Measurements from ENCODE around the gene EXOC3L1. TPM values are rescaled to one million over a fixed set of nuclear protein-coding genes. Genes with fewer than 3 reads are reported as not detected.

The EXOC3L1 gene
- total and polyA plus RNA-seq, 11 donors: 1.9 to 9.1 (median 3.2) TPM

- Histone ChIP-seq H3K4me1 (peaks cover under 1 to 60% (median 51%) of the 10 kb centered on the region in 12 donors), H3K36me3 (no peaks in the 10 kb centered on the region), H3K9me3 (no peaks in the 10 kb centered on the region), H3K27me3 (peaks cover 0 to 36% (median 2%) of the 10 kb centered on the region in 9 donors), H3K4me3 (peak overlapping the region; percentile 1 to 71 (median 57)), H3K27ac (peak overlapping the region; percentile 89 to 98 (median 95))
- 7 to 16% (median 8%) methylated on average over 24 of the region's 24 CpGs for WGBS, 4 donors
- TF ChIP-seq POLR2A (IDR thresholded peaks at IDR 0.05): no peak
- TF ChIP-seq, protein P1, sequence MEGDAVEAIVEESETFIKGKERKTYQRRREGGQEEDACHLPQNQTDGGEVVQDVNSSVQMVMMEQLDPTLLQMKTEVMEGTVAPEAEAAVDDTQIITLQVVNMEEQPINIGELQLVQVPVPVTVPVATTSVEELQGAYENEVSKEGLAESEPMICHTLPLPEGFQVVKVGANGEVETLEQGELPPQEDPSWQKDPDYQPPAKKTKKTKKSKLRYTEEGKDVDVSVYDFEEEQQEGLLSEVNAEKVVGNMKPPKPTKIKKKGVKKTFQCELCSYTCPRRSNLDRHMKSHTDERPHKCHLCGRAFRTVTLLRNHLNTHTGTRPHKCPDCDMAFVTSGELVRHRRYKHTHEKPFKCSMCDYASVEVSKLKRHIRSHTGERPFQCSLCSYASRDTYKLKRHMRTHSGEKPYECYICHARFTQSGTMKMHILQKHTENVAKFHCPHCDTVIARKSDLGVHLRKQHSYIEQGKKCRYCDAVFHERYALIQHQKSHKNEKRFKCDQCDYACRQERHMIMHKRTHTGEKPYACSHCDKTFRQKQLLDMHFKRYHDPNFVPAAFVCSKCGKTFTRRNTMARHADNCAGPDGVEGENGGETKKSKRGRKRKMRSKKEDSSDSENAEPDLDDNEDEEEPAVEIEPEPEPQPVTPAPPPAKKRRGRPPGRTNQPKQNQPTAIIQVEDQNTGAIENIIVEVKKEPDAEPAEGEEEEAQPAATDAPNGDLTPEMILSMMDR (IDR thresholded peaks at IDR 0.05): peak; percentile 41 to 65 (median 58)
- peak in 2 of 4 donors; percentile 0 to 8 for ATAC-seq
- peak in 1 of 5 donors; percentile 72 for DNase-seq
- intact Hi-C loops (cut with DNase I): loop anchor here in 3 of 10 donors (5.0 to 10.0 kb wide), 2 partner anchors 55 to 78 kb away; partner anchors contain the start of genes FHOD1 (in 2 of the 3) and SLC9A5 (in 2 of the 3)
Observed at GRCh38 chr16:67169642-67170167, 20.2 kb downstream of the EXOC3L1 start.

DNA sequence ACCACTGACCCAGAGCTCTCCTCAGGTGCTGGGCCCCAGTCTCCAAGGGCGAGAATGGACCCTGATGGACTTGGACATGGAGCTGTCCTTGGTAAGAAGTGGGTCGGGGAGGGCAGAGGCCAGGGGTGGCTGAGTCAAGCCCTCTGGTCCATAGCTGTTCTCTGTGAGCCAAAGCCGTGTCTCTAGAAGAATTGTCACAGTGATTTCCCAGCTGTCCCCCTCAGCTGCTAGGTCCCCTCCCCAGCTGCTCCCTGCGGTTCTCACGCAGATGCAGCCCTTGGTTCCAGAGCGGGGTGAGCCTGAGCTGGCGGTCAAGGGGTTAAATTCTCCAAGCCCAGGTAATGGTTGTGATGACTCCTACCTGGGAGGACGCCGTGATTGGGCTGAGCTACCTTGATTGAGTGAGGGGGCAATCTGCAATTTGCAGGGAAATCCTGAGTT is 20.9 kb downstream of the EXOC3L1 start:
- TF ChIP-seq, protein P1 (IDR thresholded peaks at IDR 0.05): no peak
- no peak for TF ChIP-seq POLR2A (IDR thresholded peaks at IDR 0.05)
- no peak overlapping the region for H3K4me3 ChIP-seq
- H3K4me1 ChIP-seq: peaks cover 0 to 60% (median 50%) of the 10 kb centered on the region in 12 donors

GRCh38 chr16:67167588-67167987 is 22.3 kb downstream of the EXOC3L1 start:
- H3K27me3 ChIP-seq: peaks cover 0 to 52% (median 7%) of the 10 kb centered on the region in 9 donors
- H3K4me1 ChIP-seq: peaks cover 0 to 65% (median 54%) of the 10 kb centered on the region in 12 donors
- TF ChIP-seq POLR2A (IDR thresholded peaks at IDR 0.05): no peak
- TF ChIP-seq, protein P1 (IDR thresholded peaks at IDR 0.05): no peak
- no peak overlapping the region for H3K27ac ChIP-seq
- no peaks in the 10 kb centered on the region for H3K36me3 ChIP-seq
- DNase-seq (no peak), ATAC-seq (no peak)
- H3K4me3 ChIP-seq: no peak overlapping the region
- intact Hi-C loops (cut with DNase I): no loop called here
- no peaks in the 10 kb centered on the region for H3K9me3 ChIP-seq
- WGBS, 4 donors: 87 to 93% (median 90%) methylated on average over 4 to 7 of the region's 7 CpGs

More for the DNA sequence above, 20.9 kb downstream of the EXOC3L1 start:
- Histone ChIP-seq H3K36me3 (no peaks in the 10 kb centered on the region), H3K27me3 (peaks cover 0 to 38% (median 3%) of the 10 kb centered on the region in 9 donors), H3K9me3 (no peaks in the 10 kb centered on the region), H3K27ac (peak overlapping the region in 9 of 12 donors; percentile 89 to 98 (median 95))
- intact Hi-C loops (cut with DNase I): no loop called here
- ATAC-seq (no peak), DNase-seq (no peak)
- WGBS, 4 donors: 56 to 69% (median 62%) methylated on average over 7 to 9 of the region's 9 CpGs

DNA sequence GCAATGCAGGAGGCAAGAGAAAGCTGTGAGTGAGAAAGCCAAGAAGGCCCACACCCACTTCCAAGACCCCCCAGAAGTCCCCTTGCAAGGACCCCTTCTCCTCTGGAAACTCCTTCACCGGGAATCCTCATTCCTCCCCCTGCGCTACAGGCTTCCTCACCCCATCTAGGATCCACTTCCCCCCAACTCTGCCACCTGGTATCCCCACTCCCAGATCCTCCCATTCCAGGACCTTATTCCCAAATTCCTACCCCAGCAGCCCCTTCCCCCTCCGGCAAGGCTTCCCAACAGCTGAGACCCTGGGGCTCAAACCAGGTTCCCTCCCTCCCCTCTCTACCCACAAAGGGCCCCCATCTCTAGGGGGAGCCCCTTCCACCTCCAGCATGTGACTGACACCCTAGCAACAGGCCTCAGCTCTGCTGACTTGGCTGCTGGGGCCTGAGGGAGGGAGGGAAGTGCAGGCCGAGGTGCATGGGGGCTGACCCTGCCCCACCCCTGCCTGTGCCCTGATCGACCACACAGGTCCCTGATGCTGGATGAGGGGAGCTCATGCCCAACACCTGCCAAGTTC is 23.3 kb downstream of the EXOC3L1 start:
- Histone ChIP-seq H3K4me3 (no peak overlapping the region), H3K9me3 (no peaks in the 10 kb centered on the region), H3K4me1 (peaks cover 0 to 71% (median 59%) of the 10 kb centered on the region in 12 donors), H3K36me3 (no peaks in the 10 kb centered on the region), H3K27me3 (peaks cover 0 to 61% (median 7%) of the 10 kb centered on the region in 9 donors), H3K27ac (no peak overlapping the region)
- intact Hi-C loops (cut with DNase I): no loop called here
- DNase-seq: no peak
- ATAC-seq: no peak
- no peak for TF ChIP-seq POLR2A (IDR thresholded peaks at IDR 0.05)
- TF ChIP-seq, protein P1 (IDR thresholded peaks at IDR 0.05): no peak
- 78 to 85% (median 84%) methylated on average over 5 of the region's 5 CpGs for WGBS, 4 donors
